HG03558 (cell line): Measurements from ENCODE around the gene LPCAT1.

Experiments
- ATAC-seq: cut with Tn5 transposase; IDR thresholded peaks from one replicate; pipeline ENCODE4 v1.9.1; 2021; ENCODE audit warnings: moderate number of reproducible peaks; ENCODE audit not compliant: unreplicated experiment; ENCODE audit errors: extremely low read depth

The LPCAT1 gene

DNA sequence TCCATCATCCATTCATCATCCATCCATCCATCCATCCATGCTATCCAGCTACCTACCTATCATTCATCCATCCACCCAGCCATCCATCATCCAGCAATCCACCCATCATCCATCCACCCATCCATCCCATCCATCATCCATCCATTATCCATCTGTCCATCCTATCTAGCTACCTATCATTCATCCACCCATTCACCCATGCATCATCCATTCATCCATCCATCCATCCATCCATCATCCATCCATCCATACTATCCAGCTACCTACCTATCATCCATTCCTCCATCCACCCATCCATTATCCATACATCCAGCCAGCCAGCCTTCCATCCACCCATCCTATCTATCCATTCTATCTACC lies 104.9 kb downstream of the LPCAT1 start:
- ATAC-seq = no peak

DNA sequence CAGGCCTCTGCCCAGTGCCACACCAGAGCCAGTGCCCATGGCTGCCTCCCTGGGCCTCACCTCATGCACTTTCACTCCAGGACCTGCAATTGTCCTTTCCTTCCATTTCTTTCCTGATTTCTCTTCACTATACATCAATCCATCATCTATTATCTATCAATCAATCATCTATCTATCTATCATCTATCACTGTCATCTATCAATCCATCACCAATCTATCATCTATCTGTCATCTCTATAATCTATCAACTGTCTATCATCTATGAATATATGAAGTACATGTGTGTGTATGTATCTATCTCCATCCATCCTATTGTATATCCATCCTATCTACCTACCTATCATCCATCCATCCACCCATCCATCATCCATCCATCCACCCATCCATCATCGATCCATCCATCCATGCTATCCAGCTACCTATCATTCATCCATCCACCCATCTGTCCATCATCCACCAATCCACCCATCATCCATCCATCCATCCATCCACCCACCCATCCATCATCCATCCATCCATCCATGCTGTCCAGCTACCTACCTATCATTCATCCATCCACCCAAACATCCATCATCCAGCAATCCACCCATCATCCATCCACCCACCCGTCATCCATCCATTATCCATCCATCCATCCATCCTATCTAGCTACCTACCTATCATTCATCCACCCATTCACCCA lies 105.4 kb downstream of the LPCAT1 start:
- no peak for ATAC-seq

DNA sequence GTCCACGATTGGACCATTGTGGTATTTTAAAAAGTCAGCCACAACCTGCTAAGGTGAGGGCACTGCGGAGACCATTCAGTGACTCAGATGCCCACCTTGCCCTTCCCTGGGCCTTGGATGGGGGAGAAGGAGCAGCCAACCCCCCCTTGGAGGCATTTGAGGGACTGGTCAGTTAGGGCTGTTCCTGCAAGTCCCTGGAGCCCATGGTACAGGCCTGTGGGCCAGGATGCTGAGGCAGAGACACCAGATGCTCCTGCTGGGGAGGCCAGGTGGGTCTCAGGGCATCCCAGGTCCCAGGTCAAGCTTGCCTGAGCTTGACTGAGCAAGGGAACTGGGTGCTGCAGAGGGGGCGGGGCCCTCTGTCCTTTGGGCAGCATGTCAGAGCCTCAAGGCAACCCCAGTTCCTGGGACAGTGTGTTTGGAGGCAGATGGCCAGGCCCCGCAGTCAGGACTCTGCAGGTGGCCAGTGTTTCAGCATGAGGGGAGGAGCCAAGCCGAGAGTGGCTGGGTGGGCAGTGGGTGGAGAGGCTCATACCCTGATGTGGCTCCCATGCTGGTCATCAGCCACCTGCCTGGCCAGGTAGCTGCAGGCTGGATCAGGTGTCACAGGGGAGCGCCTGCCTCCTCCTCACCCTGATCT lies 106.1 kb downstream of the LPCAT1 start:
- no peak for ATAC-seq

GRCh38 chr5:1416856-1417469 lies 106.8 kb downstream of the LPCAT1 start:
- ATAC-seq = no peak

DNA sequence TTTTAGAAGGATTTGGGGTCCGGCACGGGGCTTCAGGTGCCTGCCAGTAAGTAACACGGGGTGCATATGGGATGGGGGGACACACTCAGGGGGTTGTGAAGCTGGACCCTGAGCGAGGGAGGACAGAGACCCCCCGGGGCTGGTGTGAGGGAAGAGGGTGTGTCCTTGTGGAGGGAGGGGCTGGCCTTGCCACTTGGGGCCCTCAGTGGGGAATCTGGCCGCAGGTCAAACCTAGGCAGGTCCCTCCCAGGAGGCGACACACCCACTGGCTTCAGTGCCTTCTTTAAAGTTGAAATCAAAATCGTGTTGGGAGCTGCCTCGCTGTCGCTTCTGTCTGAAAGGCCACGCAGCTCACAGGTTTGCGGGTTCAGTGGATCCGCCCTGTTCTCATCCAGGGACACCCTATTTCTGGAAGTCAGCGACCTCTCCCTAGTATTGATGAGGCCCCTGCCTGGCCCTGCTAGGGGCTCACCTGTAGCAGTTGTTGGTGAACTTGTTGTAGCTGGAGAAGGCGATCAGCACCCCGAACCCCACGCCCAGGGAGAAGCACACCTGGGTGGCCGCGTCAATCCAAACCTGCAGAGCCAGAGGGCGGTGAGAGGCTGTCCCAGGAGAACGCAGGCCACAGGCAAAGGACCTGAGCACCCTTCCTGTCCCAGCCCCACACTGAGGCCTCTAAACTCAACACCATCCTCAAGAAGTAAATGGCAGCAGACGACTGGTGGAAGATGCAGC lies 108.0 kb downstream of the LPCAT1 start:
- no peak for ATAC-seq

GRCh38 chr5:1415059-1415425 lies 108.7 kb downstream of the LPCAT1 start:
- ATAC-seq = no peak

DNA sequence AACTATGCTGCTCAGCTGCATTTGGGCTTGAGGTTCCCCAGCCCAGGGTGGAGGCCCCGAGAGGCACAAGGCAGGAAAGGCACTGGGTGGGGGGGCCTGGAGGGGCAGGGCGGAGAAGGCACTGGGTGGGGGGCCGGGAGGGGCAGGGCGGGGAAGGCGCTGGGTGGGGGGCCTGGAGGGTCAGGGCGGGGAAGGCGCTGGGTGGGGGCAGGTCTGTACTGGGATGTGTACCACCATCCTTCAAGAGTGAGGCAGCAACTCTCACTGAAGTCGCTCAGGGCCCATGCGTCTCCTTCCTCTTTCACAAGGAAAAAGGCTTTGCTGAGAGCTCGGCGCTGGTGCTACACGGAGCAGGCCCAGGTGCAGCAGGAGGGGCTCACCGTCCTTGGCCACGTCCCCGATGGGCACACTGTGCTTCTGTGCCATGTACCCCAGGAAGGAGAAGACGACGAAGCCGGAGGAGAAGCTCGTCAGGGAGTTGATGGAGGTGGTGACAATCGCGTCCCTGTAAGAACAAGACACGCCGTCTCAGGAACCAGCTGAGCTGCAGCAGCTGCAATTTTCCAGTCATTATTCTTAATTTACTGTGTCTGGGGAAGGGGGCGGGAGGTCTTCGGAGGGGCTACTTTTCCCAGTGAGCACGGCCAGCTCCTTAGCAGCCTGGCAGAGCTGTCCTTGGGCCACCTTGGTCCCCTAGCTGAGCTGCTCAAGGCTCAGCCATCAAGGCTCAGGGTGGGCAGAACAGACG lies 109.3 kb downstream of the LPCAT1 start:
- ATAC-seq = no peak

DNA sequence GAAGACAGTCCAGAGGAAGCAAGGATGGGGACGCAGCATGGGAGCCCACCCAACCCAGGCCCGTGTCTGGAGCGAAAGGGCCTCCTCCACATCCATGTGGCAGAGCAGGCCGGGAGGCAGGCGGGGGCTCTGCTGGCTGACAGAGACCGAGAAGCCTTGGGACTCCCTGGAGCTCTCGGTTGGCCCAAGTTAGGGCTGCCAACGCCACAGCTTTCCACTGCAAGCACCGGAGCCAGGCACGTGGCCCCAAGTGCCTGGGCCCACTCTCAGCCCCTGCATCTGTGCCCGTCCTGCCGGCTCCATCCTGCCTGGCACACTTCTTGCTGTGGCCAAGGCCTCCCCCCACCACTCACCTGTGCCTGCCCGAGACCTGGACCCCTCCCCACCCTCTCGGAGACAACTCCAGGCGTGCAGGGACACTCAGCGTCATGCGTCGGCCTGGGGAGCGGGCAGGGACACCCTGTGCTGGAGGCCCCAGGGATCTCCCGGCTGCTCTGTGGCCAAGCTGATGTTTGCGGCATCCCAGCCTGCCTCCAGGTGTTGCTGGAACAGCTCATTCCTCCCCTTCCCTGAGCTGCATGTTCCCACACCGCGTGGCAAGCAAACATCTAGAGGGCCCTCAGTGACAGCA lies 110.0 kb downstream of the LPCAT1 start:
- ATAC-seq = no peak

DNA sequence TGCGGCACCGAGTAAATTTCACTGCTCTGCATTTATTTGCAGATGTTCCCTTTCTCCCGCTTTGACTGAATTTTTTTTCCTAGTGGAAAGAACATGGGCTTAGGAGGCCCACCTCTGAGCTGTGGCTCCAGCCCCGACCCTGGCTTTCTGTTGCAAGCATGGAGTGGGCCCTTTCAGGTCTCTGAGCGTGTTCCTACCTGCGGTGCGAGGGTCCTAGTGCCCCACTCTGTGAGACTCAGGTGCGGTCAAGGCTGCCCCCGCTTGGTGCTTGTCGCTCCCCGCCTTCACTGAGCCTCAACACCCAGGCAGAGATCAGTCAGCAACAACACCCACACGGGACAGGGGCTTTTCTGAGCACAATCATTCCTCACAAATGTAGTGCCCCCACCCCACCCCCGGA lies 110.5 kb downstream of the LPCAT1 start:
- ATAC-seq = no peak

DNA sequence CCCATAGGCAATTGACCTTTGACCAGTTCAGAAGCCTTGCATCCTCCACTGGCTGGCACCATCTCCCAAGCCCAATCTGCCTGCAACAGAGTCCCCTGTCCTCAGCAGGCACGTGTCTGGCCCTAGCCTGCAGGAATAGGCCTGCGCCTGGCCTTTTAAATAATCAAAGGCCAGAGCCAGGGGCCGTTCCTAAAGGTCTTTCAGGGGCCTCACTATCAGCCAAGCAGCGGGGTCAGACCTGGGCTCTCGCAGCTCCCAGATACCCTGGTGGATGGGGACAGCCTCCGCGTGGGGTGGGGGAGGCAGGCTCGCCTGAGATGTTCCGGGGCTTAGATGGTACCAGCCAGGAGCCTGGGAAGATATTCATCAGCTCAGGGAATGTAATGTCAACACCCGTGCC lies 111.1 kb downstream of the LPCAT1 start:
- no peak for ATAC-seq

DNA sequence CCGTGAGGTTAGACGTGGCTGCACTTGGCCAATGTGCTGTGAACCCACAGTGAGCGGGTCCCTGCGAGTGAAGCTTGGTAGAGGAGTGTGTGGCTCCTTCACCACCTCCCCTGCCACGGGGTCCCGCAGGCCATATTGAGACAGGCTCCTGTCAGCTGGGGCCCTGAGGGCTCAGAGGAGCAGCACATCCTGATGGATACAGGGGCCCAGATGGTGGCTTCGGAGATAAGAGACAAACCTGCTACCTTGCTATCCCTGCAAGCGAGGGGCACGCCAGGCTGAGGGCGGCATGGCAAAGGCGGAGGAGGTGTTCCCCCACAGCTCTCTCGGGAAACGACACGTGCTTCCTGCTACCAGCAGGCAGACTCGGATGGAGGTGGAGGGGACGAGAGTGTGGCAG lies 111.6 kb downstream of the LPCAT1 start:
- ATAC-seq = no peak
